Gastrocnemius medialis (tissue), 4 donors: ENCODE measurements around the gene ANKRD40.

Experiments
- CTCF ChIP-seq, 5 experiments: fragments of 450-650 bp in 3 of 5; fragments of 200-600 bp in 2 of 5; sonication (generic) in 2 of 5; IDR thresholded peaks in 4 of 5; conservative IDR thresholded peaks in 1 of 5; 1 replicate in 4 of 5; 2 replicates in 1 of 5; pipeline ENCODE4 v1.5.1; 2016 to 2019; ENCODE audit warnings: antibody characterized with exemption in 5 of 5, mild to moderate bottlenecking in 3 of 5, moderate library complexity in 3 of 5
- POLR2A ChIP-seq, 2 donors: fragments of 450-650 bp; IDR thresholded peaks; one replicate each; pipeline ENCODE4 v1.6.1; 2017; ENCODE audit warnings: antibody characterized with exemption in 2 of 2, mild to moderate bottlenecking in 2 of 2, moderate library complexity in 2 of 2

GRCh38 chr17:50687200-50688066, 20.3 kb downstream of the ANKRD40 start:
- TF ChIP-seq CTCF (IDR thresholded peaks at IDR 0.05 in 4 of 5, conservative IDR thresholded peaks at IDR 0.05 in 1 of 5): no peak
- no peak for TF ChIP-seq POLR2A (IDR thresholded peaks at IDR 0.05)
